Type B pancreatic cell (in vitro differentiated cells): Measurements from ENCODE around the gene RRM2. TPM values are rescaled to one million over a fixed set of nuclear protein-coding genes. Genes with fewer than 3 reads are reported as not detected.

Source experiments
- DNase-seq: peaks from one replicate; pipeline ENCODE4 v3.0.0; 2021; ENCODE audit warnings: mixed read lengths; ENCODE audit not compliant: unreplicated experiment; ENCODE audit errors: extremely low spot score
- H3K27ac Mint-ChIP-seq: 2 replicates; pipeline ENCODE4 v1.8.0; 2021; ENCODE audit warnings: mild to moderate bottlenecking, mixed read lengths
- H3K27me3 Mint-ChIP-seq: 2 replicates; pipeline ENCODE4 v1.8.0; 2021; ENCODE audit warnings: mixed read lengths
- H3K36me3 Mint-ChIP-seq: 2 replicates; pipeline ENCODE4 v1.8.0; 2021; ENCODE audit warnings: mixed read lengths
- H3K4me1 Mint-ChIP-seq: one replicate; pipeline ENCODE4 v1.8.0; 2021; ENCODE audit warnings: mixed read lengths; ENCODE audit not compliant: unreplicated experiment
- H3K4me3 Mint-ChIP-seq: 2 replicates; pipeline ENCODE4 v1.8.0; 2021; ENCODE audit warnings: mild to moderate bottlenecking, mixed read lengths
- H3K9me3 Mint-ChIP-seq: 2 replicates; pipeline ENCODE4 v1.8.0; 2021; ENCODE audit warnings: mixed read lengths
- total RNA-seq: library from RNA; stranded (reverse); gene quantifications from 2 replicates; pipeline ENCODE4 v1.2.1, GENCODE V29; 2021; ENCODE audit warnings: low replicate concordance
- TF ChIP-seq, protein P1 (sequence below): fragments of 200-600 bp; sonication (generic); conservative IDR thresholded peaks from 2 replicates; pipeline ENCODE4 v1.5.0; 2021; ENCODE audit warnings: antibody characterized with exemption, mild to moderate bottlenecking

RRM2 gene
- total RNA-seq, 1 donor from 2014 or later = 109 TPM

- Mint-ChIP-seq H3K4me3 (peak overlapping the region; percentile 76), H3K9me3 (no peaks in the 10 kb centered on the region), H3K27me3 (peaks cover 85% of the 10 kb centered on the region), H3K27ac (no peak overlapping the region), H3K4me1 (peaks cover 22% of the 10 kb centered on the region), H3K36me3 (no peaks in the 10 kb centered on the region)
- TF ChIP-seq, protein P1, sequence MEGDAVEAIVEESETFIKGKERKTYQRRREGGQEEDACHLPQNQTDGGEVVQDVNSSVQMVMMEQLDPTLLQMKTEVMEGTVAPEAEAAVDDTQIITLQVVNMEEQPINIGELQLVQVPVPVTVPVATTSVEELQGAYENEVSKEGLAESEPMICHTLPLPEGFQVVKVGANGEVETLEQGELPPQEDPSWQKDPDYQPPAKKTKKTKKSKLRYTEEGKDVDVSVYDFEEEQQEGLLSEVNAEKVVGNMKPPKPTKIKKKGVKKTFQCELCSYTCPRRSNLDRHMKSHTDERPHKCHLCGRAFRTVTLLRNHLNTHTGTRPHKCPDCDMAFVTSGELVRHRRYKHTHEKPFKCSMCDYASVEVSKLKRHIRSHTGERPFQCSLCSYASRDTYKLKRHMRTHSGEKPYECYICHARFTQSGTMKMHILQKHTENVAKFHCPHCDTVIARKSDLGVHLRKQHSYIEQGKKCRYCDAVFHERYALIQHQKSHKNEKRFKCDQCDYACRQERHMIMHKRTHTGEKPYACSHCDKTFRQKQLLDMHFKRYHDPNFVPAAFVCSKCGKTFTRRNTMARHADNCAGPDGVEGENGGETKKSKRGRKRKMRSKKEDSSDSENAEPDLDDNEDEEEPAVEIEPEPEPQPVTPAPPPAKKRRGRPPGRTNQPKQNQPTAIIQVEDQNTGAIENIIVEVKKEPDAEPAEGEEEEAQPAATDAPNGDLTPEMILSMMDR = no peak
- DNase-seq = no peak
Observed at GRCh38 chr2:10080536-10081304, 41.8 kb upstream of the RRM2 start.

DNA sequence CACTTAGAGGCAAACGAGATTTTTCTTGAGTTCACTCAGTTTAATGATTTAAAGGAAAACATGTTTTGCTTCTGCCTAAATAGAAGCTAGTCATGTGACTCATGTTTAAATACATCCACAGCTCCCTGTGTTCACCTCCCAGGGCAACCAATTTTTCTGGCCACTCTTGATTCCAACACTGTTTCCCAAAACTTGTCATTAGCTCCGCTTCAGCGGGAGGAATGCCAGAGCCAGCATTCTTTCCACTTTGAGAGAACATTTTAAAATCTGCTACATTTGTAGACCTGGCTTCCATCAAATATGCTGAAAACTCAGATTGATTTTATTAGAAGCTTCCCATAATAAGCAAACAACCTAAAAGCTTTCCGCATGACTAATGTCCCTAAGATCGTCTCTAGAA lies 39.5 kb upstream of the RRM2 start:
- TF ChIP-seq, protein P1 = no peak
- Mint-ChIP-seq H3K27me3 (peaks cover 72% of the 10 kb centered on the region), H3K36me3 (no peaks in the 10 kb centered on the region), H3K27ac (no peak overlapping the region), H3K4me1 (peaks cover 25% of the 10 kb centered on the region), H3K9me3 (no peaks in the 10 kb centered on the region), H3K4me3 (no peak overlapping the region)
- DNase-seq = no peak

GRCh38 chr2:10083692-10084211 lies 38.8 kb upstream of the RRM2 start:
- no peak overlapping the region for H3K4me3 Mint-ChIP-seq

GRCh38 chr2:10084223-10084865 lies 38.2 kb upstream of the RRM2 start:
- H3K9me3 Mint-ChIP-seq = no peaks in the 10 kb centered on the region
- TF ChIP-seq, protein P1 = no peak
- no peak overlapping the region for H3K4me3 Mint-ChIP-seq
- DNase-seq = no peak
- H3K4me1 Mint-ChIP-seq = peaks cover 17% of the 10 kb centered on the region
- no peak overlapping the region for H3K27ac Mint-ChIP-seq
- no peaks in the 10 kb centered on the region for H3K36me3 Mint-ChIP-seq
- peaks cover 59% of the 10 kb centered on the region for H3K27me3 Mint-ChIP-seq

More at GRCh38 chr2:10083692-10084211, 38.8 kb upstream of the RRM2 start:
- no peaks in the 10 kb centered on the region for H3K36me3 Mint-ChIP-seq
- peaks cover 65% of the 10 kb centered on the region for H3K27me3 Mint-ChIP-seq
- TF ChIP-seq, protein P1 = no peak
- H3K9me3 Mint-ChIP-seq = no peaks in the 10 kb centered on the region
- no peak overlapping the region for H3K27ac Mint-ChIP-seq
- H3K4me1 Mint-ChIP-seq = peaks cover 22% of the 10 kb centered on the region
- no peak for DNase-seq

DNA sequence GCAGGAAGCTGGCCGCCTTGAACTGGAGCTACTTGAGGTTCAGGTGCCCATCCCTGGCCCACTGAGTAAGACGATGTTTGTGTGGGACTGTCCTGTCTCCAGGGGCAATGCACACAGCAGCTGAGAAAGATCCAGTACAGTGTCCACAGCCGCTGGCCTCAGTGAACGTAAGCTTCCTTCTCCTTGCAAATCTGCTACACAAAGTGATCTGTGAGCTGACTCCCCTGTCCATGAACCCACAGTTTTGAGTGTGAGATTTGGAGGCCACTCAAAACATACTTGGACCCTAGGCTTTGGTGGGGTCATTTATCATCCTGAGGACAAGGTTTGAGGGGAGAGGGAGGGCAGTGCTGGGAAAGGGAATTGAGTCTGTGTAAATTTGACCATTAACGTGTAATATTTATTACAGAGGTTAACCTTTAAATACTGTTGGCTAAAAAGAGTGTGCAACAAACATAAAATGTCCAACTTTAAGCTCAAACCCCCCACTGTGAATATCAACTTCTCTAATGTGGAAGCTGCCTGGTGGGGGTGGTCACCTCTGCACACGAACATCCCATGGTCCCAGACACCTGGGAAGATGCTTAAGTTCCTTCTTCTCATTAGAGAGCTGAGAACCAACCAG lies 37.4 kb upstream of the RRM2 start:
- TF ChIP-seq, protein P1 = no peak
- Mint-ChIP-seq H3K4me1 (peaks cover 23% of the 10 kb centered on the region), H3K36me3 (no peaks in the 10 kb centered on the region), H3K9me3 (no peaks in the 10 kb centered on the region), H3K27ac (no peak overlapping the region), H3K4me3 (no peak overlapping the region), H3K27me3 (peaks cover 61% of the 10 kb centered on the region)
- DNase-seq = no peak
